Memory B cell (primary cell): Measurements from ENCODE around the gene FAM193A.
"Not testable (repeated sequence)": the region's sequence is repeated elsewhere in the genome, so short reads cannot be mapped to it uniquely, and the experiment has no call there.

ENCODE experiments used
- ATAC-seq: fragments of 150-1000 bp; cut with Tn5 transposase; 2 replicates; pipeline ENCODE4 v1.10.0; 2021; ENCODE audit warnings: low read depth, mild to moderate bottlenecking, moderate library complexity
- DNase-seq, 2 donors: peaks; one replicate each; pipeline ENCODE4 v3.0.0; 2022; ENCODE audit warnings: low spot score in 2 of 2
- H3K27ac Mint-ChIP-seq: one replicate; pipeline ENCODE4 v1.8.0; 2022; ENCODE audit warnings: mild to moderate bottlenecking, moderate library complexity, mixed read lengths
- H3K27me3 Mint-ChIP-seq: one replicate; pipeline ENCODE4 v1.8.0; 2022; ENCODE audit warnings: mixed read lengths
- H3K36me3 Mint-ChIP-seq: one replicate; pipeline ENCODE4 v1.8.0; 2022; ENCODE audit warnings: mild to moderate bottlenecking, mixed read lengths
- H3K4me1 Mint-ChIP-seq: one replicate; pipeline ENCODE4 v1.8.0; 2022; ENCODE audit warnings: mixed read lengths
- H3K4me3 Mint-ChIP-seq: one replicate; pipeline ENCODE4 v1.8.0; 2022; ENCODE audit warnings: mild to moderate bottlenecking, moderate library complexity, mixed read lengths
- H3K9me3 Mint-ChIP-seq: one replicate; pipeline ENCODE4 v1.8.0; 2022; ENCODE audit warnings: mixed read lengths

Gene FAM193A

GRCh38 chr4:2598511-2599303, 62.3 kb downstream of the FAM193A start:
- H3K27ac Mint-ChIP-seq: peak overlapping the region; percentile 49
- peaks cover 10% of the 10 kb centered on the region for H3K36me3 Mint-ChIP-seq
- DNase-seq: peak; percentile 50 to 57

GRCh38 chr4:2599304-2599654, 62.8 kb downstream of the FAM193A start:
- peaks cover 12% of the 10 kb centered on the region for H3K36me3 Mint-ChIP-seq
- H3K4me1 Mint-ChIP-seq: peaks cover 42% of the 10 kb centered on the region
- H3K9me3 Mint-ChIP-seq: no peaks in the 10 kb centered on the region
- H3K27ac Mint-ChIP-seq: peak overlapping the region; percentile 49
- ATAC-seq: no peak
- no peaks in the 10 kb centered on the region for H3K27me3 Mint-ChIP-seq
- DNase-seq: no peak
- H3K4me3 Mint-ChIP-seq: peak overlapping the region; percentile 65

More at GRCh38 chr4:2598511-2599303, 62.3 kb downstream of the FAM193A start:
- H3K4me3 Mint-ChIP-seq: peak overlapping the region; percentile 82
- no peaks in the 10 kb centered on the region for H3K9me3 Mint-ChIP-seq
- ATAC-seq: peak; percentile 93
- H3K27me3 Mint-ChIP-seq: no peaks in the 10 kb centered on the region
- H3K4me1 Mint-ChIP-seq: peaks cover 43% of the 10 kb centered on the region

DNA sequence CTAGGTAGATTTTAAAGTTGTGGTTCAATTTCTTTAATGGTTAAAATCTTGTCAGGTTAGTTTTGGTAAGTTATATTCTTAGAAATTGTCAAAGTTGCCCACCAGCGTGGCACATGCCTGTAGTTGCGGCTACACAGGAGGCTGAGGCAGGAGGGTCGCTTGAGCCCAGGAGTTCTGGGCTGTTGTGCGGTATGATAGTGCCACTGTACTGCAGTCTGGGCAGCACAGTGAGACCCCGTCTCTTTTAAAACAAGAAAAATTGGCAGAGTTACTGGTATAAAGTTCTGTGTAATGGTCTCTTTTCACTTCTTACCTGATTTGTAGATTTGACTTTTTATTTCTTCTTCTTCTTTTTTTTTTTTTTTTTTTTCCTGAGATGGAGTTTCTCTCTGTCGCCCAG, 64.4 kb downstream of the FAM193A start:
- Mint-ChIP-seq H3K4me1 (peaks cover 45% of the 10 kb centered on the region), H3K4me3 (peak overlapping the region; percentile 28), H3K27ac (peak overlapping the region; percentile 49), H3K36me3 (peaks cover 15% of the 10 kb centered on the region), H3K27me3 (no peaks in the 10 kb centered on the region), H3K9me3 (no peaks in the 10 kb centered on the region)
- no peak for ATAC-seq
- DNase-seq: no peak

- ATAC-seq (no peak), DNase-seq (no peak)
- Mint-ChIP-seq H3K27ac (no peak overlapping the region), H3K4me1 (peaks cover 24% of the 10 kb centered on the region), H3K27me3 (no peaks in the 10 kb centered on the region), H3K4me3 (no peak overlapping the region), H3K9me3 (no peaks in the 10 kb centered on the region), H3K36me3 (peaks cover 12% of the 10 kb centered on the region)
These were observed 68.2 kb downstream of the FAM193A start for GRCh38 chr4:2604614-2605013.

DNA sequence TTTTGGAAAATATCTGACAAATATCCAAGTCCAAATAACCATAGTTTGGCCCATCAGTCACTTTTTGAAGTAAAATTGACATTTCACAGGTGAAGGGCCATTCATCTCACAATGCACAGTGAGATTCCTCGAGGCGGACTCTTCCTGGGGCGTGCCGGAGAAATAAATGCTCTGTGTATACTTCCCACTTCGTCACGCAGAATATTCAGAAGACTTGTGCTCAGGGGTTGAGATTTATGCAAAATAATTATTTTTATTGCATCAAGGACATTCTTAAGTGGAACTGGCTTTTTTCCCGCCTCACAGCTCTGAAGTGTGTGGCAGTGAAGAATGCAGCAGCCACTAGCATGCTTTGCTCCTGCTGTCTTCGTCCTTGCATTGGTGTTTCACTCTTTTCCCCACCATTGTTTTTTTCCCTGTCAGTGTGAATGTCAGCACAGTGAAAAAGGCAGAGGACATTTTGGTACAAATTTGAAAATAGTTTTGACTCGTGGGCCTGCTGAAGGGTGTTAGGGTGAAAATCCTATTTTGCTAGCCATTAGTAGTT, 70.6 kb downstream of the FAM193A start:
- no peak for ATAC-seq
- Mint-ChIP-seq H3K27me3 (no peaks in the 10 kb centered on the region), H3K9me3 (no peaks in the 10 kb centered on the region), H3K4me1 (peaks cover 13% of the 10 kb centered on the region), H3K36me3 (peaks cover 5% of the 10 kb centered on the region), H3K4me3 (no peak overlapping the region), H3K27ac (no peak overlapping the region)
- no peak for DNase-seq

- H3K36me3 Mint-ChIP-seq: peaks cover 5% of the 10 kb centered on the region
- no peak for ATAC-seq
- no peak overlapping the region for H3K4me3 Mint-ChIP-seq
- H3K4me1 Mint-ChIP-seq: peaks cover 13% of the 10 kb centered on the region
- no peaks in the 10 kb centered on the region for H3K9me3 Mint-ChIP-seq
- no peak for DNase-seq
- no peaks in the 10 kb centered on the region for H3K27me3 Mint-ChIP-seq
- H3K27ac Mint-ChIP-seq: no peak overlapping the region
These were observed 71.4 kb downstream of the FAM193A start for GRCh38 chr4:2607822-2608221.

DNA sequence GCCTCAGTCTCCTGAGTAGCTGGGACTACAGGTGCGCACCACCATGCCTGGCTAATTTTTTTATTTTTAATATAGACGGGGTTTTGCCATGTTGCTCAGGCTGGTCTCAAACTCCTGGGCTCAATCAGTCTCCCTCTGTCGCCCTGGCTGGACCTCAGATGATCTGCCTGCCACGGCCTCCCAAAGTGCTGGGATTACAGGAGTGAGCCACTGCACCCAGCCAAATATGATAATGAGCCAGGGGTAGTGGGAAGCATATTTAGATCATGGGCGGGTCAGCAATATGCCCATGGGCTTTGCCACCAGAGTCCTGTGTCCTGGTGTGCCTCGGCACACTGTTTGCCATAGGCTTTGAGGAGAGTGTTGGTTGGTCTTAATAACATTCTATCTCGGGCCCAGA, 71.8 kb downstream of the FAM193A start:
- H3K27ac Mint-ChIP-seq: no peak overlapping the region
- no peak for DNase-seq
- no peak for ATAC-seq
- H3K27me3 Mint-ChIP-seq: no peaks in the 10 kb centered on the region
- no peaks in the 10 kb centered on the region for H3K9me3 Mint-ChIP-seq
- no peak overlapping the region for H3K4me3 Mint-ChIP-seq
- peaks cover 13% of the 10 kb centered on the region for H3K4me1 Mint-ChIP-seq
- H3K36me3 Mint-ChIP-seq: peaks cover 5% of the 10 kb centered on the region

GRCh38 chr4:2615821-2616220, 79.4 kb downstream of the FAM193A start:
- DNase-seq (no peak), ATAC-seq (no peak)
- Mint-ChIP-seq H3K9me3 (no peaks in the 10 kb centered on the region), H3K4me1 (peaks cover 17% of the 10 kb centered on the region), H3K27me3 (no peaks in the 10 kb centered on the region), H3K4me3 (no peak overlapping the region), H3K27ac (no peak overlapping the region), H3K36me3 (peaks cover 6% of the 10 kb centered on the region)

DNA sequence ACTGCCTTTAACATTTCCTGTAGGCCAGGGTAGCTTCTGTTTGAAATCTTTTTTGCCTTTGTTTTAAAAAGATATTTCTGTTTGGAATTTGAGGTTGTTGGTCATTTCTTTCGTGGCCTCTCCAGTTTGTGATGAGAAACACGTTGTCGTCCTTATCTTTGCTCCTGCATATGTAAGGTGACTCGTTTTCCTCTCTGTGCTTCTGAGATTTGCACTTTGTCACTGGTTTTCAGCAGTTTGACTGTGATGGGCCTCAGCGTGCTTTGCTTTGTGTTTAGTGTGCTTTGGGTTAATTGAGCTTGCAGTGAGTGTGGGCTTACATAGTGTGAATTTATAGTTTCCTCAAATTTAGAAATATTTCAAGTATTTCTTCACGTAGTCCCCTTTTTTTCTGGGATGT, 81.5 kb downstream of the FAM193A start:
- no peak for DNase-seq
- Mint-ChIP-seq H3K36me3 (peaks cover 9% of the 10 kb centered on the region), H3K27me3 (no peaks in the 10 kb centered on the region), H3K27ac (no peak overlapping the region), H3K9me3 (no peaks in the 10 kb centered on the region), H3K4me3 (no peak overlapping the region), H3K4me1 (peaks cover 24% of the 10 kb centered on the region)
- no peak for ATAC-seq

- H3K27ac Mint-ChIP-seq, H3K27me3 Mint-ChIP-seq, ATAC-seq, DNase-seq, H3K9me3 Mint-ChIP-seq, H3K4me3 Mint-ChIP-seq, H3K36me3 Mint-ChIP-seq: not testable (repeated sequence)
- peaks cover 29% of the 10 kb centered on the region for H3K4me1 Mint-ChIP-seq
These were observed 82.3 kb downstream of the FAM193A start for GRCh38 chr4:2618729-2619128.

DNA sequence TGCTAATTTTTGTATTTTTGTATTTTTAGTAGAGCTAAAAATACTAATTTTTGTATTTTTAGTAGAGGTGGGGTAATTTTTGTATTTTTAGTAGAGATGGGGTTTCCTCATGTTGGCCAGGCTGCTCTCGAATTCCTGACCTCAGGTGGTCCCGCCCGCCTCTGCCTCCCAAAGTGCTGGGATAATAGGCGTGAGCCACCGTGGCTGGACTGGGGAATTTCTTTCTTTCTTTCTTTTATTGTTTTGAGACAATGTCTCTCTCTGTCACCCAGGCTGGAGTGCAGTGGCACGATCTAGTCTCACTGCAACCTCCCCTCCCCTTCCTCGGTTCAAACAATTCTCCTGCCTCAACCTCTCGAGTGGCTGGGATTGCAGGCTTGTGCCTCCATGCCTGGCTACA, 83.0 kb downstream of the FAM193A start:
- no peak overlapping the region for H3K27ac Mint-ChIP-seq
- ATAC-seq: no peak
- no peak for DNase-seq
- H3K4me1 Mint-ChIP-seq: peaks cover 26% of the 10 kb centered on the region
- no peak overlapping the region for H3K4me3 Mint-ChIP-seq
- H3K36me3 Mint-ChIP-seq: peaks cover 9% of the 10 kb centered on the region
- H3K9me3 Mint-ChIP-seq: no peaks in the 10 kb centered on the region
- H3K27me3 Mint-ChIP-seq: no peaks in the 10 kb centered on the region

DNA sequence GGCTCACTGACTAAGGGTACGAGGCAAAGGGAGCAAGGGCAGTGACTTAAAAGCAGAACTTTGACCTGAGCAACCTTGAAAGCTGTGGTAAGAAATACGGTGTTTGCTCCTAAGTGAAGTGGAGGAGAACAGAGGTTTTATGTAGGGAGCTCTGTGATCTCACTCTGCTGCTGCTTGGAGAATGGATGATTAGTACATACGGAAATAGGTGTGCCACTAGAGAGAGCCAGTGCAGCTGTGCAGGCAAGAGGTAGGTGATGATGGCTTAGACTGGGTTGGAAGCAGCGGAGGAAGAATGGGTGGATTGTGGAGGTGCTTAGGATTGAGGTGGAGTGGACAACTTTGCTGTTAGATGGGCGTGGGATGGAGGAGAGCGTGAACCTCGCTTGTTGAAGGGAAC, 85.0 kb downstream of the FAM193A start:
- ATAC-seq: no peak
- Mint-ChIP-seq H3K36me3 (peaks cover 5% of the 10 kb centered on the region), H3K9me3 (no peaks in the 10 kb centered on the region), H3K27me3 (no peaks in the 10 kb centered on the region), H3K4me3 (no peak overlapping the region), H3K4me1 (peaks cover 23% of the 10 kb centered on the region), H3K27ac (no peak overlapping the region)
- DNase-seq: no peak

DNA sequence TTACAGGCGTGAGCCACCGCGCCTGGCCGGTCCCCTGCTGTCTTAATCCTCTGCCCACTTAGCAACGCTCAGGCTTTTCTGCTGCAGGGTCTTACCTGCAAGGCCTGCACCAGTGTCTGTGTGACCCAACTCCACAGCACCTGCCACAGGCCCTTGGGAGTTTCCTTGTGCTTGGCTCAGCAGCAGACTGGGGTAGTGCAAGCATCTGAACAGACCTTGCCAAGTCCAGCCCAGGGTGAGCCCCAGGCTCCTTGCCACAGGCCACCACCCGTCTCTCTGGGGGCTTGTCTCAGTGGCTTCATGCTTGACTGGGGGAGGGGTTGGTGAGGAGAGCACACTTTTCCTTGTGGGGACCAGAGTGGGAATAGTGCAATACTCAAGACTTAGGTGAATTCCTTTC, 87.0 kb downstream of the FAM193A start:
- no peak overlapping the region for H3K4me3 Mint-ChIP-seq
- no peaks in the 10 kb centered on the region for H3K9me3 Mint-ChIP-seq
- no peaks in the 10 kb centered on the region for H3K27me3 Mint-ChIP-seq
- H3K4me1 Mint-ChIP-seq: peaks cover 23% of the 10 kb centered on the region
- no peak for DNase-seq
- no peak for ATAC-seq
- peaks cover 9% of the 10 kb centered on the region for H3K36me3 Mint-ChIP-seq
- H3K27ac Mint-ChIP-seq: peak overlapping the region; percentile 62

DNA sequence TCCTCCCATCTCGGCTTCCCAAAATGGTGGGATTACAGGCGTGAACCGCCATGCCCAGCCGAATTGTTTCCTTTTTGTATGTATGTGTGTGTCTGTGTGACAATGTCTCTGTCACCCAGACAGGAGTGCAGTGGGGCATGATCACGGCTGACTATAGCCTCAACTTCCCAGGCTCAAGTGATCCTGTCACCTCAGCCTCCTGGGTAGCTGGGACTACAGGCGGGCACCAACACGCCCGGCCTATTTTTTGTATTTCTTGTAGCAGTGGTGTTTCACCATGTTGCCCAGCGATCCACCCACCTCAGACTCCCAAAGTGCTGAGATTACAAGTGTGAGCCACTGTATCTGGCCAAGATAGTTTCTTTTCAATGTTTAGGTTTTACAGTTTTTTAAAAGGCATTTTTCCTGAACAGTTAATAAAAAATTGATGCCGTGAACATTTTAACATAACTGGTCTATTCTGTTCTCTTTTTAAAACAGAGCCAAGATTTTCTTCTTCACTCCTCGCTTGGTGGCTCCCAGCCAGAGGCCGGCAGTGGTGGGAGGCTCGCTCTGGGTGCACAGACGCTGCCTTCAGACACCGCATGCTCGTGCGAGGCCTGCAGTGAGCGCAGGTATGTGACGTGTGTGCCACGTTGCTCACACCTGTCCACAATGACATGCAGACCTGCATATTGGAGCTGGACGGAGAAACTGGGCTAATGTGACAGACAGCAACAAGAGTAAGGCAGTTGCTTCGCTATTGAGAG, 88.5 kb downstream of the FAM193A start:
- Mint-ChIP-seq H3K27ac (no peak overlapping the region), H3K4me3 (no peak overlapping the region)
- no peak for ATAC-seq

More for the DNA sequence above, 88.5 kb downstream of the FAM193A start:
- peaks cover 9% of the 10 kb centered on the region for H3K36me3 Mint-ChIP-seq
- no peaks in the 10 kb centered on the region for H3K9me3 Mint-ChIP-seq
- no peaks in the 10 kb centered on the region for H3K27me3 Mint-ChIP-seq
- peaks cover 17% of the 10 kb centered on the region for H3K4me1 Mint-ChIP-seq
- no peak for DNase-seq
